Ectodermal cell (in vitro differentiated cells): ENCODE data around the gene GAGE13.
"Not testable (repeated sequence)": the region's sequence is repeated elsewhere in the genome, so short reads cannot be mapped to it uniquely, and the experiment has no call there.

Experiments
- H3K27ac ChIP-seq: 2 replicates; pipeline ENCODE4 v1.7.0; 2013; ENCODE audit warnings: mild to moderate bottlenecking, low read depth, low read length; ENCODE audit not compliant: insufficient read depth, poor library complexity, severe bottlenecking
- H3K27me3 ChIP-seq: 2 replicates; pipeline ENCODE4 v1.7.0; 2013; ENCODE audit warnings: mild to moderate bottlenecking, low read length; ENCODE audit not compliant: insufficient read depth, control insufficient read depth, poor library complexity, severe bottlenecking
- H3K36me3 ChIP-seq: one replicate; pipeline ENCODE4 v1.7.0; 2013; ENCODE audit warnings: low read length; ENCODE audit not compliant: control insufficient read depth, insufficient read depth
- H3K4me1 ChIP-seq: one replicate; pipeline ENCODE4 v1.7.0; 2013; ENCODE audit warnings: low read length; ENCODE audit not compliant: control insufficient read depth, insufficient read depth
- H3K4me3 ChIP-seq: 2 replicates; pipeline ENCODE4 v1.7.0; 2013; ENCODE audit warnings: low read depth, low read length, control low read depth; ENCODE audit not compliant: insufficient read depth
- H3K9me3 ChIP-seq: 2 replicates; pipeline ENCODE4 v1.7.0; 2013; ENCODE audit warnings: mild to moderate bottlenecking, low read length, moderate library complexity; ENCODE audit not compliant: control insufficient read depth
- WGBS, 2 experiments: methylation state at CpG; one replicate each; pipeline ENCODE4 v1.1.7; 2013; ENCODE audit warnings: missing lambda C conversion rate in 2 of 2; 5-methylcytosine and 5-hydroxymethylcytosine counted together

GAGE13 gene

DNA sequence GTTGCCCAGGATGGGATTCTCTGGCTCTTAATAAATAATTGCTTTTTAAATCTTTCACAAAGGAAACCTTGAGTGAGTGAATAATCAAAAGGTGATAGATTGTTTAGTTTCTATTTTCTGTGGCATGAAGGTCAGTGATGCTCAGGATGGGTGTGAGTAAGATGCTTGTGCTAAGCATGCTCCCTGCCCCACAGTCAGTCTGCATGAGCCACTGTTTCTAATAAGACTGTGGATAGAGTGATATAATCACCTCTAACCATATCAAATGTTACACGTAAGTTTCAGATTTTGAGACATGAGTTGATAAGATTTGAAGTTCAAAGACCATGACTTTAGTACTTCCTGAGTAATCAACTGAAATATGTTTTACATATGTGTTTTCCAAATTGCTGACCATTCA lies 30.7 kb upstream of the GAGE13 start:
- H3K27ac ChIP-seq, result no peak overlapping the region
- no peaks in the 10 kb centered on the region for H3K9me3 ChIP-seq
- H3K36me3 ChIP-seq, result no peaks in the 10 kb centered on the region
- H3K4me1 ChIP-seq, result no peaks in the 10 kb centered on the region
- no peak overlapping the region for H3K4me3 ChIP-seq
- no CpG with 5 or more reads among the region's 1 CpG for whole genome bisulfite sequencing, 2 experiments
- H3K27me3 ChIP-seq, result no peaks in the 10 kb centered on the region

DNA sequence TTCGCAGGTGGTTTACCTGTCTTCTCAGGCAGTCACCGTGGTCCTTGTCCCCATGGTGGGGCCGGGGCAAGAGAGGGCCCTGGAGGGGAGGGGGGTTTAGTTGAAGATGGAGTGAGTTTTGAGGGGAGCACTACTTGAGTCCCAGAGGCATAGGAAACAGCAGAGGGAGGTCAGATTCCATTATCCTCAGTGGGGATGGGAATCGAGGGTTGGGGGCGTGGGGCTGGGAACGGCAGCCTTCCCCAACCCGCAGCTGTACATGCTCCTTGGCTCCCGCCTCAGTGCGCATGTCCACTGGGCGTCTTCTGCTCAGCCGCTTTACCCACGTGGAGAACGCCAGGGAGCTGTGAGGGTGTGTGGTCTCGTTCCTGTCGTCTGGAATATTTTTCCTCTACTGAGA lies 28.0 kb upstream of the GAGE13 start, which contains the start of gene GAGE10:
TSS of gene GAGE10 (plus strand) at position 301 of the 400 bp plus-strand sequence. CDS start 1,214 bp downstream, outside the sequence.
- H3K4me1 ChIP-seq, result no peaks in the 10 kb centered on the region
- WGBS, 2 experiments, result 95 to 97% methylated on average over 15 of the region's 15 CpGs
- H3K27me3 ChIP-seq, result no peaks in the 10 kb centered on the region
- H3K27ac ChIP-seq, result no peak within 1 kb of the TSS
- no peak within 1 kb of the TSS for H3K4me3 ChIP-seq
- H3K9me3 ChIP-seq, result no peaks in the 10 kb centered on the region
- no peaks in the 10 kb centered on the region for H3K36me3 ChIP-seq

DNA sequence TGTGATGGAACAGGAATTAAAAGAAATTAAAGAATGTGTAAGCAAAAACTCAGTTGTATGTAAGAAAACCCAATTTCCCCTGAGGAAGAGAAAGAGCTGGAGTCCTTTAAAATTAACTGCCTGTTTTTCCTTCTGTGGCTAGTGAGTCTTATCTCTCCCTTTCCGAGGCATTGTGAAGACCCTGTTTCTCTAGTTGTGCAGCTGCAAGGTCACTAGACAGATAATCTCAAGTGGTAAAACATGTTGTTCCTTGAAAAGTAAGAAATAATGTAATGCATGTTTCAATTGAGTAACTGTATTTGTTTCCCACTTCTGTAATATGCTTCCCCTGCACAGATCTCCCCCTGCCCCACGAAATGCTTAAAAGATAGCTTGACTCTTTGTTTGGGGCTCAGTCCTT lies 23.6 kb upstream of the GAGE13 start:
- H3K27ac ChIP-seq, H3K36me3 ChIP-seq, H3K4me3 ChIP-seq, H3K9me3 ChIP-seq, H3K27me3 ChIP-seq: not testable (repeated sequence)
- peaks cover 10% of the 10 kb centered on the region for H3K4me1 ChIP-seq
- WGBS, 2 experiments, result 100% methylated on average over 2 of the region's 2 CpGs

DNA sequence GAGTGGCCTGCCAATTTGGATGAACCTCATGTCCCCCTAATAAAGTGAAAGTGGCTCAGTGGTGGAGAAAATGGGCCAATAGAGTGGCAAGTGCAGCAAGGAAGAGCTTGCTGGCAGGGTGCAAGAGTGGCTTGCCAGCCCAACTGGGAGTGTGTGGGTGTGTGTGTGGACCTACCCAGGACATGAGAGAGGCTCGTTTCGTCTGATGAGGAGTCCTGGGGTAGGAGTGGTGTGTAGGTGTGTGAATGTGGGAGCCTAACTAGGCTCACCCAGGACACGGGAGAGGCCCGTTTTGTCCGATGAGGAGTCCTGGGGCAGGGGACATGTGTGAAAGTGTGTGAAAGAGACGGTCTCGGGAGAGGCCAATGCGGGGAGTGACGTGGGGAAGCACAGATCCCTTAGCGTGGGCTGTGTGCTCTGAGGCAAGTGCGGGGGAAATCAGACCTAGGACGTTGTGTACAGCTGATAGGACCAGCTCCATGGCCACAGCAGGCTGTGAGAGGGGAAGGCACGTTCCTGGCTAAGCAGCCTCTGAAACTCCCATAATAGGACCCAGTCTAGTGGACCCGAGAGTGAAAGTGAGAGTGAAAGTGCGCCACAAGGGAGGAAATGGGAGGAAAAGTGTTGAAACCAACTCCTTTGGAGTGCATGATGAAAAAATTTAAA lies 22.6 kb upstream of the GAGE13 start:
- Histone ChIP-seq H3K36me3 (no peaks in the 10 kb centered on the region), H3K4me1 (peaks cover 10% of the 10 kb centered on the region), H3K4me3 (no peak overlapping the region), H3K27ac (no peak overlapping the region), H3K9me3 (no peaks in the 10 kb centered on the region), H3K27me3 (no peaks in the 10 kb centered on the region)
- 87 to 88% methylated on average over 15 of the region's 15 CpGs for WGBS, 2 experiments

GRCh38 chrX:49309401-49309981 lies 21.9 kb upstream of the GAGE13 start:
- Histone ChIP-seq H3K4me1 (peaks cover 10% of the 10 kb centered on the region), H3K27me3 (no peaks in the 10 kb centered on the region), H3K9me3 (no peaks in the 10 kb centered on the region), H3K4me3 (no peak overlapping the region), H3K36me3 (no peaks in the 10 kb centered on the region), H3K27ac (no peak overlapping the region)
- WGBS, 2 experiments, result 5 to 8% methylated on average over 8 of the region's 8 CpGs

- Histone ChIP-seq H3K27me3 (no peaks in the 10 kb centered on the region), H3K27ac (no peak overlapping the region), H3K4me3 (no peak overlapping the region), H3K9me3 (no peaks in the 10 kb centered on the region), H3K4me1 (peaks cover 10% of the 10 kb centered on the region), H3K36me3 (no peaks in the 10 kb centered on the region)
- WGBS, 2 experiments, result 28 to 45% methylated on average over 16 to 17 of the region's 18 CpGs
Observed at GRCh38 chrX:49310371-49310770, 21.0 kb upstream of the GAGE13 start.

DNA sequence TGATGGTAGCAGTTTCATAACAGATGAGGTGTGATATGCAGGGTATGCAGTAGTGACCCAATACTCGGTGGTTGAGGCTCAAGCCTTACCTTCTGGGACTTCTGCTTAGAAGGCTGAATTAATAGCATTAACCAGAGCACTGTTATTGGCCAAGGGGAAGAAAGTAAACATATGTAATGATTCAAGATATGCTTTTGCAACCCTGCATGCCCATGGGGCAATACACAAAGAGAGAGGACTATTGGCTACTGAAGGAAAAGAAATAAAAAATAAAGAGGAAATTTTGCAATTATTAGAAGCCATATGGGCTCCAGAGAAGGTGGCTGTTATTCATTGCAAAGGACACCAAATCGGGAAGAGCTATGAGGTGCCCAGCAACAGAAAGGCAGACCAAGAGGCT lies 19.2 kb upstream of the GAGE13 start:
- H3K4me3 ChIP-seq, result no peak overlapping the region
- H3K27ac ChIP-seq, result no peak overlapping the region
- H3K27me3 ChIP-seq, result no peaks in the 10 kb centered on the region
- no peaks in the 10 kb centered on the region for H3K9me3 ChIP-seq
- no peaks in the 10 kb centered on the region for H3K36me3 ChIP-seq
- peaks cover 10% of the 10 kb centered on the region for H3K4me1 ChIP-seq
- WGBS, 2 experiments, result 91 to 93% methylated on average over 2 of the region's 2 CpGs

- Histone ChIP-seq H3K4me3 (no peak overlapping the region), H3K27ac (no peak overlapping the region), H3K27me3 (no peaks in the 10 kb centered on the region), H3K4me1 (no peaks in the 10 kb centered on the region), H3K9me3 (no peaks in the 10 kb centered on the region), H3K36me3 (no peaks in the 10 kb centered on the region)
- WGBS, 2 experiments, result 81 to 91% methylated on average over 4 of the region's 4 CpGs
Observed at GRCh38 chrX:49316085-49316484, 15.3 kb upstream of the GAGE13 start.

GRCh38 chrX:49321737-49322136 lies 9.6 kb upstream of the GAGE13 start, which contains the start of gene GAGE12J:
Gene GAGE12J, plus strand, starts transcription at chrX:49322037. Its CDS starts 1,157 bp downstream, at chrX:49323194.
- not testable (repeated sequence) for H3K36me3 ChIP-seq
- WGBS, 2 experiments, result 100% methylated on average over 2 of the region's 16 CpGs; no CpG with 5 or more reads in 1 of the 2 experiments

DNA sequence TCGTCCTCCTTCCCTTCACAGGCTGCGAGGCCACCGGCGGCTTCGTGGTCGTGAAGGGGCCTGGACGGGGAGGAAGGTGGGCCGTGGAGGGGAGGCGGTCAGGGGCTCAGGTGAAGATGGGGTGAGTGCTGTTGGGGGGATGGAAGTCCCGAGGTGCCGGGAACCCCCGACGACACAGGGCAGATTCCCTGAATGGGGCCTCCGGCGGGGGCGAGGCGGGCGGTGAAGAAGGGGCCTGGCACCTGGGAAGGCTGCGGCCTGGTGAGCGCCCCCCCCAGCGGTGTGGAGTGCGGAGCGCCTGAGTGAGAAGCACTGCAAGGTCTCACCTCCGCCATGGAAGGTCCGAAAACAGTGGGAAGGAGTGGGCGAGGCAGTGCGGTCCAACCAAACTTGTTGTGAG lies 9.1 kb upstream of the GAGE13 start:
- H3K27me3 ChIP-seq, H3K4me3 ChIP-seq, H3K36me3 ChIP-seq, H3K9me3 ChIP-seq, H3K27ac ChIP-seq, H3K4me1 ChIP-seq: not testable (repeated sequence)
- WGBS, 2 experiments, result 88 to 100% methylated on average over 5 to 7 of the region's 27 CpGs

More at GRCh38 chrX:49321737-49322136, 9.6 kb upstream of the GAGE13 start, which contains the start of gene GAGE12J:
- not testable (repeated sequence) for H3K4me1 ChIP-seq, H3K4me3 ChIP-seq, H3K27ac ChIP-seq, H3K9me3 ChIP-seq, H3K27me3 ChIP-seq
